ENCODE measurements around the gene KIF7. TPM values are rescaled to one million over a fixed set of nuclear protein-coding genes. Genes with fewer than 3 reads are reported as not detected.

The KIF7 gene
- total and polyA plus RNA-seq, 5 donors from 2014 or later: 0.12 TPM; not detected in 4

- no peak overlapping the region for H3K27ac Mint-ChIP-seq
- no peaks in the 10 kb centered on the region for H3K36me3 ChIP-seq (ENCODE audit: control insufficient read depth, insufficient read depth, low read length)
- peaks cover 29% of the 10 kb centered on the region for H3K27me3 Mint-ChIP-seq
- H3K27ac ChIP-seq (ENCODE audit: insufficient read depth, low read length, poor library complexity, severe bottlenecking): no peak overlapping the region
- H3K4me1 ChIP-seq (ENCODE audit: control insufficient read depth, insufficient read depth, low read length, poor library complexity, severe bottlenecking): peaks cover 4% of the 10 kb centered on the region
- DNase-seq: no peak
- no peaks in the 10 kb centered on the region for H3K9me3 Mint-ChIP-seq
- ATAC-seq (ENCODE audit: low read depth in 2 of 2): no peak
- H3K4me1 Mint-ChIP-seq: peaks cover 0 to 7% (median 2%) of the 10 kb centered on the region in 4 donors
- H3K4me3 Mint-ChIP-seq: no peak overlapping the region
- no peaks in the 10 kb centered on the region for H3K9me3 ChIP-seq (ENCODE audit: control insufficient read depth in 2 of 2, low read length in 2 of 2)
- H3K36me3 Mint-ChIP-seq: no peaks in the 10 kb centered on the region
- H3K27me3 ChIP-seq (ENCODE audit: control insufficient read depth, insufficient read depth, low read length): peaks cover 2% of the 10 kb centered on the region
- H3K4me3 ChIP-seq (ENCODE audit: low read depth, low read length): no peak overlapping the region
Measured at GRCh38 chr15:89649716-89650115, 5.6 kb downstream of the KIF7 start.

- Histone ChIP-seq H3K4me1 (ENCODE audit: control insufficient read depth, insufficient read depth, low read length, poor library complexity, severe bottlenecking) (no peaks in the 10 kb centered on the region), H3K4me3 (ENCODE audit: low read depth, low read length) (no peak overlapping the region), H3K36me3 (ENCODE audit: control insufficient read depth, insufficient read depth, low read length) (no peaks in the 10 kb centered on the region), H3K27me3 (ENCODE audit: control insufficient read depth, insufficient read depth, low read length) (no peaks in the 10 kb centered on the region), H3K27ac (ENCODE audit: insufficient read depth, low read length, poor library complexity, severe bottlenecking) (no peak overlapping the region), H3K9me3 (ENCODE audit: control insufficient read depth in 2 of 2, low read length in 2 of 2) (no peaks in the 10 kb centered on the region)
- no peak overlapping the region for H3K4me3 Mint-ChIP-seq
- H3K4me1 Mint-ChIP-seq: peaks cover 0 to 2% (median 0%) of the 10 kb centered on the region in 4 donors
- H3K9me3 Mint-ChIP-seq: no peaks in the 10 kb centered on the region
- no peak for DNase-seq
- no peaks in the 10 kb centered on the region for H3K36me3 Mint-ChIP-seq
- ATAC-seq (ENCODE audit: low read depth in 2 of 2): no peak
- no peak overlapping the region for H3K27ac Mint-ChIP-seq
- H3K27me3 Mint-ChIP-seq: peaks cover 23% of the 10 kb centered on the region
Measured at GRCh38 chr15:89649013-89649625, 6.1 kb downstream of the KIF7 start.

GRCh38 chr15:89648106-89649012 is 6.9 kb downstream of the KIF7 start:
- H3K27ac Mint-ChIP-seq: no peak overlapping the region

GRCh38 chr15:89647191-89647851 is 7.9 kb downstream of the KIF7 start:
- H3K9me3 ChIP-seq (ENCODE audit: control insufficient read depth in 2 of 2, low read length in 2 of 2): no peaks in the 10 kb centered on the region
- no peaks in the 10 kb centered on the region for H3K4me1 Mint-ChIP-seq
- no peaks in the 10 kb centered on the region for H3K4me1 ChIP-seq (ENCODE audit: control insufficient read depth, insufficient read depth, low read length, poor library complexity, severe bottlenecking)
- H3K27ac Mint-ChIP-seq: no peak overlapping the region
- peaks cover 10% of the 10 kb centered on the region for H3K27me3 Mint-ChIP-seq
- H3K27ac ChIP-seq (ENCODE audit: insufficient read depth, low read length, poor library complexity, severe bottlenecking): no peak overlapping the region
- no peaks in the 10 kb centered on the region for H3K9me3 Mint-ChIP-seq
- no peak overlapping the region for H3K4me3 Mint-ChIP-seq
- ATAC-seq (ENCODE audit: low read depth in 2 of 2): no peak
- no peaks in the 10 kb centered on the region for H3K27me3 ChIP-seq (ENCODE audit: control insufficient read depth, insufficient read depth, low read length)
- no peaks in the 10 kb centered on the region for H3K36me3 Mint-ChIP-seq
- no peaks in the 10 kb centered on the region for H3K36me3 ChIP-seq (ENCODE audit: control insufficient read depth, insufficient read depth, low read length)
- no peak overlapping the region for H3K4me3 ChIP-seq (ENCODE audit: low read depth, low read length)
- peak; percentile 26 to 31 (median 28) for DNase-seq

More at GRCh38 chr15:89648106-89649012, 6.9 kb downstream of the KIF7 start:
- H3K36me3 ChIP-seq (ENCODE audit: control insufficient read depth, insufficient read depth, low read length): no peaks in the 10 kb centered on the region
- H3K27me3 ChIP-seq (ENCODE audit: control insufficient read depth, insufficient read depth, low read length): no peaks in the 10 kb centered on the region
- H3K4me3 ChIP-seq (ENCODE audit: low read depth, low read length): no peak overlapping the region
- ATAC-seq (ENCODE audit: low read depth in 2 of 2): no peak
- Mint-ChIP-seq H3K36me3 (no peaks in the 10 kb centered on the region), H3K27me3 (peaks cover 15% of the 10 kb centered on the region), H3K9me3 (no peaks in the 10 kb centered on the region), H3K4me3 (no peak overlapping the region), H3K4me1 (peaks cover 0 to 2% (median 0%) of the 10 kb centered on the region in 4 donors)
- no peak for DNase-seq
- H3K27ac ChIP-seq (ENCODE audit: insufficient read depth, low read length, poor library complexity, severe bottlenecking): no peak overlapping the region
- no peaks in the 10 kb centered on the region for H3K9me3 ChIP-seq (ENCODE audit: control insufficient read depth in 2 of 2, low read length in 2 of 2)
- no peaks in the 10 kb centered on the region for H3K4me1 ChIP-seq (ENCODE audit: control insufficient read depth, insufficient read depth, low read length, poor library complexity, severe bottlenecking)

- Histone ChIP-seq H3K4me1 (ENCODE audit: control insufficient read depth, insufficient read depth, low read length, poor library complexity, severe bottlenecking) (no peaks in the 10 kb centered on the region), H3K27me3 (ENCODE audit: control insufficient read depth, insufficient read depth, low read length) (no peaks in the 10 kb centered on the region), H3K4me3 (ENCODE audit: low read depth, low read length) (no peak overlapping the region), H3K36me3 (ENCODE audit: control insufficient read depth, insufficient read depth, low read length) (no peaks in the 10 kb centered on the region), H3K27ac (ENCODE audit: insufficient read depth, low read length, poor library complexity, severe bottlenecking) (no peak overlapping the region), H3K9me3 (ENCODE audit: control insufficient read depth in 2 of 2, low read length in 2 of 2) (no peaks in the 10 kb centered on the region)
- H3K4me3 Mint-ChIP-seq: no peak overlapping the region
- ATAC-seq (ENCODE audit: low read depth in 2 of 2) (no peak), DNase-seq (no peak)
- H3K4me1 Mint-ChIP-seq: no peaks in the 10 kb centered on the region
- H3K36me3 Mint-ChIP-seq: no peaks in the 10 kb centered on the region
- no peaks in the 10 kb centered on the region for H3K9me3 Mint-ChIP-seq
- peaks cover 10% of the 10 kb centered on the region for H3K27me3 Mint-ChIP-seq
- H3K27ac Mint-ChIP-seq: no peak overlapping the region
Measured at GRCh38 chr15:89646416-89647141, 8.7 kb downstream of the KIF7 start.

- no peaks in the 10 kb centered on the region for H3K9me3 Mint-ChIP-seq
Measured at GRCh38 chr15:89645680-89646079, 9.6 kb downstream of the KIF7 start.

GRCh38 chr15:89642106-89642505 is 13.2 kb downstream of the KIF7 start:
- Mint-ChIP-seq H3K36me3 (no peaks in the 10 kb centered on the region), H3K4me3 (no peak overlapping the region), H3K9me3 (peaks cover 0 to 1% (median 0%) of the 10 kb centered on the region in 7 donors), H3K4me1 (no peaks in the 10 kb centered on the region), H3K27ac (no peak overlapping the region), H3K27me3 (peaks cover 6% of the 10 kb centered on the region)
- no peaks in the 10 kb centered on the region for H3K36me3 ChIP-seq (ENCODE audit: control insufficient read depth, insufficient read depth, low read length)
- H3K4me1 ChIP-seq (ENCODE audit: control insufficient read depth, insufficient read depth, low read length, poor library complexity, severe bottlenecking): no peaks in the 10 kb centered on the region
- H3K9me3 ChIP-seq (ENCODE audit: control insufficient read depth in 2 of 2, low read length in 2 of 2): no peaks in the 10 kb centered on the region
- ATAC-seq (ENCODE audit: low read depth in 2 of 2) (no peak), DNase-seq (no peak)
- H3K27ac ChIP-seq (ENCODE audit: insufficient read depth, low read length, poor library complexity, severe bottlenecking): no peak overlapping the region
- no peaks in the 10 kb centered on the region for H3K27me3 ChIP-seq (ENCODE audit: control insufficient read depth, insufficient read depth, low read length)
- H3K4me3 ChIP-seq (ENCODE audit: low read depth, low read length): no peak overlapping the region

More at GRCh38 chr15:89645680-89646079, 9.6 kb downstream of the KIF7 start:
- ATAC-seq (ENCODE audit: low read depth in 2 of 2) (no peak), DNase-seq (no peak)
- H3K27me3 Mint-ChIP-seq: peaks cover 10% of the 10 kb centered on the region
- H3K9me3 ChIP-seq (ENCODE audit: control insufficient read depth in 2 of 2, low read length in 2 of 2): no peaks in the 10 kb centered on the region
- H3K27me3 ChIP-seq (ENCODE audit: control insufficient read depth, insufficient read depth, low read length): no peaks in the 10 kb centered on the region
- no peak overlapping the region for H3K4me3 ChIP-seq (ENCODE audit: low read depth, low read length)
- H3K27ac ChIP-seq (ENCODE audit: insufficient read depth, low read length, poor library complexity, severe bottlenecking): no peak overlapping the region
- no peak overlapping the region for H3K27ac Mint-ChIP-seq
- no peaks in the 10 kb centered on the region for H3K4me1 Mint-ChIP-seq
- no peaks in the 10 kb centered on the region for H3K36me3 Mint-ChIP-seq
- H3K36me3 ChIP-seq (ENCODE audit: control insufficient read depth, insufficient read depth, low read length): no peaks in the 10 kb centered on the region
- no peaks in the 10 kb centered on the region for H3K4me1 ChIP-seq (ENCODE audit: control insufficient read depth, insufficient read depth, low read length, poor library complexity, severe bottlenecking)
- H3K4me3 Mint-ChIP-seq: no peak overlapping the region
